ENCODE results near the gene C3orf18. TPM values are rescaled to one million over a fixed set of nuclear protein-coding genes. Genes with fewer than 3 reads are reported as not detected.

C3orf18 gene
- total RNA-seq, 1 experiment from 2014 or later = 5.0 TPM

GRCh38 chr3:50600141-50600753, 32.7 kb upstream of the C3orf18 start:
- no TSS peak for BruUV-seq (replicated peaks)
- Histone ChIP-seq H3K27me3 (ENCODE audit: control insufficient read depth, insufficient read depth, low read length) (no peaks in the 10 kb centered on the region), H3K4me1 (ENCODE audit: control insufficient read depth, insufficient read depth, low read length) (peaks cover 11% of the 10 kb centered on the region), H3K27ac (ENCODE audit: low read length) (no peak overlapping the region), H3K9me3 (ENCODE audit: control insufficient read depth, insufficient read depth, low read depth, low read length) (no peaks in the 10 kb centered on the region), H3K4me3 (ENCODE audit: low read depth in 2 of 2, low read length in 2 of 2) (no peak overlapping the region), H3K36me3 (ENCODE audit: control insufficient read depth, insufficient read depth, low read length) (no peaks in the 10 kb centered on the region)
- POLR2A ChIA-PET = no interaction called here
- ATAC-seq = no peak
- in situ Hi-C loops (cut with HindIII; ENCODE audit: low pct_unique_long_range_greater_than_20kb, low sequenced_read_pairs) = no loop called here
- TF ChIP-seq REST (IDR thresholded peaks at IDR 0.05; ENCODE audit: insufficient read depth in 1 of 2, low read depth in 2 of 2, low read length in 1 of 2) = no peak
- intact Hi-C loops (cut with micrococcal nuclease; ENCODE audit: unreplicated experiment) = no loop called here
- CTCF ChIA-PET = no interaction called here
- DNase-seq (ENCODE audit: low read depth, low spot score) = no peak

GRCh38 chr3:50599716-50600118, 32.2 kb upstream of the C3orf18 start:
- Histone ChIP-seq H3K4me1 (ENCODE audit: control insufficient read depth, insufficient read depth, low read length) (peaks cover 11% of the 10 kb centered on the region), H3K4me3 (ENCODE audit: low read depth in 2 of 2, low read length in 2 of 2) (no peak overlapping the region), H3K27ac (ENCODE audit: low read length) (no peak overlapping the region), H3K36me3 (ENCODE audit: control insufficient read depth, insufficient read depth, low read length) (no peaks in the 10 kb centered on the region), H3K27me3 (ENCODE audit: control insufficient read depth, insufficient read depth, low read length) (no peaks in the 10 kb centered on the region), H3K9me3 (ENCODE audit: control insufficient read depth, insufficient read depth, low read depth, low read length) (no peaks in the 10 kb centered on the region)
- POLR2A ChIA-PET = no interaction called here
- TF ChIP-seq TCF7L2 (IDR thresholded peaks at IDR 0.05; ENCODE audit: low read depth, low read length) (no peak), REST (IDR thresholded peaks at IDR 0.05; ENCODE audit: insufficient read depth in 1 of 2, low read depth in 2 of 2, low read length in 1 of 2) (no peak), SIN3A (IDR thresholded peaks at IDR 0.05; ENCODE audit: borderline replicate concordance, insufficient read depth, low read depth, low read length) (no peak), POLR2AphosphoS5 (IDR thresholded peaks at IDR 0.05; ENCODE audit: low read depth, low read length) (no peak)
- TF ChIP-seq, protein P1, sequence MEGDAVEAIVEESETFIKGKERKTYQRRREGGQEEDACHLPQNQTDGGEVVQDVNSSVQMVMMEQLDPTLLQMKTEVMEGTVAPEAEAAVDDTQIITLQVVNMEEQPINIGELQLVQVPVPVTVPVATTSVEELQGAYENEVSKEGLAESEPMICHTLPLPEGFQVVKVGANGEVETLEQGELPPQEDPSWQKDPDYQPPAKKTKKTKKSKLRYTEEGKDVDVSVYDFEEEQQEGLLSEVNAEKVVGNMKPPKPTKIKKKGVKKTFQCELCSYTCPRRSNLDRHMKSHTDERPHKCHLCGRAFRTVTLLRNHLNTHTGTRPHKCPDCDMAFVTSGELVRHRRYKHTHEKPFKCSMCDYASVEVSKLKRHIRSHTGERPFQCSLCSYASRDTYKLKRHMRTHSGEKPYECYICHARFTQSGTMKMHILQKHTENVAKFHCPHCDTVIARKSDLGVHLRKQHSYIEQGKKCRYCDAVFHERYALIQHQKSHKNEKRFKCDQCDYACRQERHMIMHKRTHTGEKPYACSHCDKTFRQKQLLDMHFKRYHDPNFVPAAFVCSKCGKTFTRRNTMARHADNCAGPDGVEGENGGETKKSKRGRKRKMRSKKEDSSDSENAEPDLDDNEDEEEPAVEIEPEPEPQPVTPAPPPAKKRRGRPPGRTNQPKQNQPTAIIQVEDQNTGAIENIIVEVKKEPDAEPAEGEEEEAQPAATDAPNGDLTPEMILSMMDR (IDR thresholded peaks at IDR 0.05) = no peak
- intact Hi-C loops (cut with micrococcal nuclease; ENCODE audit: unreplicated experiment) = no loop called here
- ATAC-seq (no peak), DNase-seq (ENCODE audit: low read depth, low spot score) (no peak)
- in situ Hi-C loops (cut with HindIII; ENCODE audit: low pct_unique_long_range_greater_than_20kb, low sequenced_read_pairs) = no loop called here
- CTCF ChIA-PET = no interaction called here
- no TSS peak for BruUV-seq (replicated peaks)

Data from Panc1 (cell line).